HG02938 (cell line): ENCODE data around the gene GTF3C1.

ENCODE experiments used
- ATAC-seq: cut with Tn5 transposase; IDR thresholded peaks from one replicate; pipeline ENCODE4 v1.9.1; 2021; ENCODE audit warnings: mild to moderate bottlenecking, moderate library complexity; ENCODE audit not compliant: unreplicated experiment

The GTF3C1 gene

GRCh38 chr16:27568077-27568476 is 18.4 kb upstream of the GTF3C1 start:
- no peak for ATAC-seq

GRCh38 chr16:27566417-27566816 is 16.7 kb upstream of the GTF3C1 start:
- ATAC-seq = no peak

- no peak for ATAC-seq
These were observed 14.5 kb upstream of the GTF3C1 start for GRCh38 chr16:27564224-27564623.

- no peak for ATAC-seq
These were observed 11.5 kb upstream of the GTF3C1 start for GRCh38 chr16:27561216-27561615.

- ATAC-seq = no peak
These were observed 9.2 kb upstream of the GTF3C1 start for GRCh38 chr16:27558932-27559331.

- no peak for ATAC-seq
These were observed 8.7 kb upstream of the GTF3C1 start for GRCh38 chr16:27558434-27558833.

GRCh38 chr16:27556471-27556870 is 6.8 kb upstream of the GTF3C1 start:
- ATAC-seq = no peak

- ATAC-seq = no peak
These were observed 1.3 kb upstream of the GTF3C1 start for GRCh38 chr16:27551036-27551435.

GRCh38 chr16:27550582-27550920 is 838 bp upstream of the GTF3C1 start:
- ATAC-seq = no peak

GRCh38 chr16:27549464-27549745 is 308 bp downstream of the GTF3C1 start:
- ATAC-seq = peak; percentile 30

- no peak for ATAC-seq
These were observed 1.9 kb downstream of the GTF3C1 start for GRCh38 chr16:27547851-27548250.

GRCh38 chr16:27547134-27547533 is 2.6 kb downstream of the GTF3C1 start:
- ATAC-seq = no peak

GRCh38 chr16:27544671-27545070 is 5.0 kb downstream of the GTF3C1 start:
- ATAC-seq = no peak

GRCh38 chr16:27543801-27544200 is 5.9 kb downstream of the GTF3C1 start:
- ATAC-seq = no peak

- ATAC-seq = no peak
These were observed 10.1 kb downstream of the GTF3C1 start for GRCh38 chr16:27539636-27540035.

GRCh38 chr16:27539120-27539519 is 10.6 kb downstream of the GTF3C1 start:
- no peak for ATAC-seq

GRCh38 chr16:27538528-27538927 is 11.2 kb downstream of the GTF3C1 start:
- ATAC-seq = no peak

GRCh38 chr16:27534256-27534655 is 15.5 kb downstream of the GTF3C1 start:
- no peak for ATAC-seq

- no peak for ATAC-seq
These were observed 17.6 kb downstream of the GTF3C1 start for GRCh38 chr16:27531826-27532800.

- no peak for ATAC-seq
These were observed 18.5 kb downstream of the GTF3C1 start for GRCh38 chr16:27531186-27531585.

GRCh38 chr16:27529962-27530361 is 19.8 kb downstream of the GTF3C1 start:
- ATAC-seq = no peak

- no peak for ATAC-seq
These were observed 21.4 kb downstream of the GTF3C1 start for GRCh38 chr16:27528294-27528693.

- ATAC-seq = no peak
These were observed 23.5 kb downstream of the GTF3C1 start for GRCh38 chr16:27526180-27526579.
